ENCODE results near the gene LMLN. TPM values are rescaled to one million over a fixed set of nuclear protein-coding genes. Genes with fewer than 3 reads are reported as not detected.
A peak's percentile ranks its signal among the peaks of the same experiment; 100 is the strongest.

LMLN gene
- polyA plus RNA-seq, 3 donors = 0.41 to 1.3 (median 1.00) TPM

GRCh38 chr3:198092276-198092675 is 132.3 kb downstream of the LMLN start:
- Histone ChIP-seq H4K20me1 (ENCODE audit: insufficient read depth, low read length) (no peaks in the 10 kb centered on the region), H2AFZ (ENCODE audit: insufficient read depth, low read depth, low read length, poor library complexity, severe bottlenecking) (no peak overlapping the region), H3K4me3 (replicated peaks in 1 of 3; ENCODE audit: low read depth in 2 of 3, low read length in 3 of 3) (no peak overlapping the region), H3K79me2 (ENCODE audit: insufficient read depth, low read length) (no peaks in the 10 kb centered on the region), H3K9ac (ENCODE audit: insufficient read depth, low read length, poor library complexity, severe bottlenecking) (no peak overlapping the region), H3K27me3 (ENCODE audit: control insufficient read depth in 2 of 2, insufficient read depth in 2 of 2, low read length in 2 of 2) (peaks cover 36 to 61% of the 10 kb centered on the region in 2 donors), H3K4me2 (replicated peaks; ENCODE audit: extremely low read depth, low read length, poor library complexity, severe bottlenecking) (no peak overlapping the region), H3K9me3 (replicated peaks in 1 of 2; ENCODE audit: control insufficient read depth in 1 of 2, insufficient read depth in 1 of 2, low read length in 2 of 2) (no peaks in the 10 kb centered on the region), H3K4me1 (ENCODE audit: control insufficient read depth in 1 of 2, insufficient read depth in 2 of 2, low read length in 2 of 2) (no peaks in the 10 kb centered on the region), H3K27ac (ENCODE audit: low read depth in 1 of 2, low read length in 2 of 2) (no peak overlapping the region), H3K36me3 (replicated peaks in 1 of 2; ENCODE audit: control insufficient read depth in 1 of 2, insufficient read depth in 2 of 2, low read length in 2 of 2) (no peaks in the 10 kb centered on the region)
- peaks cover 0 to 7% (median 4%) of the 10 kb centered on the region in 7 donors for H3K9me3 Mint-ChIP-seq
- peak overlapping the region in 1 of 2 donors; percentile 55 for H3K4me3 Mint-ChIP-seq
- no peak for DNase-seq
- H3K4me1 Mint-ChIP-seq = peaks cover 2% of the 10 kb centered on the region
- WGBS (ENCODE audit: insufficient coverage) = no CpG with 5 or more reads among the region's 3 CpGs
- H3K27ac Mint-ChIP-seq = no peak overlapping the region
- H3K36me3 Mint-ChIP-seq = no peaks in the 10 kb centered on the region
- TF ChIP-seq, protein P1, sequence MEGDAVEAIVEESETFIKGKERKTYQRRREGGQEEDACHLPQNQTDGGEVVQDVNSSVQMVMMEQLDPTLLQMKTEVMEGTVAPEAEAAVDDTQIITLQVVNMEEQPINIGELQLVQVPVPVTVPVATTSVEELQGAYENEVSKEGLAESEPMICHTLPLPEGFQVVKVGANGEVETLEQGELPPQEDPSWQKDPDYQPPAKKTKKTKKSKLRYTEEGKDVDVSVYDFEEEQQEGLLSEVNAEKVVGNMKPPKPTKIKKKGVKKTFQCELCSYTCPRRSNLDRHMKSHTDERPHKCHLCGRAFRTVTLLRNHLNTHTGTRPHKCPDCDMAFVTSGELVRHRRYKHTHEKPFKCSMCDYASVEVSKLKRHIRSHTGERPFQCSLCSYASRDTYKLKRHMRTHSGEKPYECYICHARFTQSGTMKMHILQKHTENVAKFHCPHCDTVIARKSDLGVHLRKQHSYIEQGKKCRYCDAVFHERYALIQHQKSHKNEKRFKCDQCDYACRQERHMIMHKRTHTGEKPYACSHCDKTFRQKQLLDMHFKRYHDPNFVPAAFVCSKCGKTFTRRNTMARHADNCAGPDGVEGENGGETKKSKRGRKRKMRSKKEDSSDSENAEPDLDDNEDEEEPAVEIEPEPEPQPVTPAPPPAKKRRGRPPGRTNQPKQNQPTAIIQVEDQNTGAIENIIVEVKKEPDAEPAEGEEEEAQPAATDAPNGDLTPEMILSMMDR (IDR thresholded peaks at IDR 0.05) = no peak
- peaks cover 25 to 63% (median 27%) of the 10 kb centered on the region in 3 donors for H3K27me3 Mint-ChIP-seq (ENCODE audit: low read depth in 3 of 3)
- intact Hi-C loops (cut with micrococcal nuclease) = no loop called here

DNA sequence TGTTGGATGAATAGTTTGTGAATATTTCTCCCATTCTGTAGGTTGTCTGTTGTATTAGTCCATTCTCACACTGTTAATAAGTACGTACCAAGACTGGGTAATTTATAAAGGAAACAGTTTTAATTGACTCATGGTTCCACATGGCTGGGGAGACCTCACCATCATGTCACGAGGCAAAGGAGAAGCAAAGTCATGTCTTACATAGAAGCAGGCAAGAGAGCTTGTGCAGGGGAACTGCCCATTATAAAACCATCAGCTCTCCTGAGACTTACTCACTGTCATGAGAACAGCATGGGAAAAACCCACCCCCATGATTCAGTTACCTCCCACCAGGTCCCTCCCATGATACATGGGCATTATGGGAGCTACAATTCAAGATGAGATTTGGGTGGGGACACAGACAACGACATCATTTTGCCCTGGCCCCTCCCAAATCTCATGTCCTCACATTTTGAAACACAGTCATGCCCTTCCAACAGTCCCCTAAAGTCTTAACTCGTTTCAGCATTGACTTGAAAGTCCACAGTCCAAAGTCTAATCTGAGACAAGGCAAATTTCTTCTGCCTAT is 133.2 kb downstream of the LMLN start:
- no peaks in the 10 kb centered on the region for H3K36me3 ChIP-seq (replicated peaks in 1 of 2; ENCODE audit: control insufficient read depth in 1 of 2, insufficient read depth in 2 of 2, low read length in 2 of 2)
- peak in 1 of 3 donors; percentile 39 for DNase-seq
- Mint-ChIP-seq H3K4me3 (peak overlapping the region in 1 of 2 donors; percentile 55), H3K4me1 (peaks cover 3% of the 10 kb centered on the region), H3K36me3 (no peaks in the 10 kb centered on the region), H3K9me3 (peaks cover 0 to 7% (median 4%) of the 10 kb centered on the region in 7 donors), H3K27ac (no peak overlapping the region), H3K27me3 (ENCODE audit: low read depth in 3 of 3) (peaks cover 18 to 61% (median 21%) of the 10 kb centered on the region in 3 donors)
- no peak overlapping the region for H3K4me3 ChIP-seq (replicated peaks in 1 of 3; ENCODE audit: low read depth in 2 of 3, low read length in 3 of 3)
- H3K9ac ChIP-seq (ENCODE audit: insufficient read depth, low read length, poor library complexity, severe bottlenecking) = no peak overlapping the region
- H4K20me1 ChIP-seq (ENCODE audit: insufficient read depth, low read length) = no peaks in the 10 kb centered on the region
- H3K4me1 ChIP-seq (ENCODE audit: control insufficient read depth in 1 of 2, insufficient read depth in 2 of 2, low read length in 2 of 2) = no peaks in the 10 kb centered on the region
- no peak overlapping the region for H2AFZ ChIP-seq (ENCODE audit: insufficient read depth, low read depth, low read length, poor library complexity, severe bottlenecking)
- H3K27ac ChIP-seq (ENCODE audit: low read depth in 1 of 2, low read length in 2 of 2) = no peak overlapping the region
- H3K4me2 ChIP-seq (replicated peaks; ENCODE audit: extremely low read depth, low read length, poor library complexity, severe bottlenecking) = no peak overlapping the region
- intact Hi-C loops (cut with micrococcal nuclease) = no loop called here
- 90% methylated on average over 3 of the region's 4 CpGs for WGBS (ENCODE audit: insufficient coverage)
- H3K27me3 ChIP-seq (ENCODE audit: control insufficient read depth in 2 of 2, insufficient read depth in 2 of 2, low read length in 2 of 2) = peaks cover 27 to 52% of the 10 kb centered on the region in 2 donors
- no peaks in the 10 kb centered on the region for H3K9me3 ChIP-seq (replicated peaks in 1 of 2; ENCODE audit: control insufficient read depth in 1 of 2, insufficient read depth in 1 of 2, low read length in 2 of 2)
- H3K79me2 ChIP-seq (ENCODE audit: insufficient read depth, low read length) = no peaks in the 10 kb centered on the region
- TF ChIP-seq, protein P1 (IDR thresholded peaks at IDR 0.05) = no peak

Small RNAs within 50 kb of the gene (small RNA-seq; reads per million reads assigned to genes)
- gene RNU6-621P (ENCODE audit: insufficient read length, low read depth) = not detected
- gene RNU6-821P (ENCODE audit: insufficient read length, low read depth) = not detected

Other genes starting within 250 kb of the LMLN start
- gene RUBCN, start 223.3 kb upstream of the LMLN start, polyA plus RNA-seq = 10 to 100 TPM in 2 of 3 donors, 1 to 10 TPM in 1; 8.6 to 37.9 (median 13.5) TPM
- 10 to 100 TPM; 11.5 to 73.2 (median 59.4) TPM for gene FYTTD1, start 210.3 kb upstream of the LMLN start, polyA plus RNA-seq
- 10 to 100 TPM in 1 of 3 donors, 1 to 10 TPM in 2; 4.1 to 19.4 (median 7.4) TPM for gene LRCH3, start 169.0 kb upstream of the LMLN start, polyA plus RNA-seq
- gene RPL35A, start 10.0 kb upstream of the LMLN start, polyA plus RNA-seq = 1,000 to 10,000 TPM in 1 of 3 donors, 100 to 1,000 TPM in 2; 882 to 1,113 (median 975) TPM